ENCODE results near the gene CWC25. TPM values are rescaled to one million over a fixed set of nuclear protein-coding genes. Genes with fewer than 3 reads are reported as not detected.
"Not testable (repeated sequence)": the region's sequence is repeated elsewhere in the genome, so short reads cannot be mapped to it uniquely, and the experiment has no call there.

The CWC25 gene
- total RNA-seq, 4 donors from 2014 or later, result 9.1 to 26.2 (median 18.1) TPM

- no peaks in the 10 kb centered on the region for H3K36me3 ChIP-seq
- peaks cover 0 to 10% of the 10 kb centered on the region in 2 donors for H3K4me1 ChIP-seq
- no peaks in the 10 kb centered on the region for H3K27me3 ChIP-seq
- TF ChIP-seq CTCF (IDR thresholded peaks at IDR 0.05) (no peak), POLR2A (IDR thresholded peaks at IDR 0.05) (no peak)
- intact Hi-C loops (cut with DNase I; ENCODE audit: low total_unique reads), result no loop called here
- no peaks in the 10 kb centered on the region for H3K9me3 ChIP-seq
- DNase-seq, result no peak
- H3K4me3 ChIP-seq, result no peak overlapping the region
- H3K27ac ChIP-seq, result no peak overlapping the region
These were observed 34.0 kb downstream of the CWC25 start for GRCh38 chr17:38791162-38791561.

GRCh38 chr17:38790148-38790707 lies 34.9 kb downstream of the CWC25 start:
- H3K9me3 ChIP-seq; intact Hi-C loops (cut with DNase I; ENCODE audit: low total_unique reads); H3K27ac ChIP-seq; DNase-seq; H3K27me3 ChIP-seq; H3K4me1 ChIP-seq; H3K36me3 ChIP-seq; H3K4me3 ChIP-seq: not testable (repeated sequence)

GRCh38 chr17:38789185-38789584 lies 35.9 kb downstream of the CWC25 start:
- H3K4me1 ChIP-seq, result peaks cover 0 to 5% of the 10 kb centered on the region in 2 donors
- no peaks in the 10 kb centered on the region for H3K9me3 ChIP-seq
- no peak overlapping the region for H3K4me3 ChIP-seq
- no peaks in the 10 kb centered on the region for H3K27me3 ChIP-seq
- H3K27ac ChIP-seq, result no peak overlapping the region
- TF ChIP-seq CTCF (IDR thresholded peaks at IDR 0.05), result no peak
- no peak for TF ChIP-seq POLR2A (IDR thresholded peaks at IDR 0.05)
- DNase-seq, result no peak
- no peaks in the 10 kb centered on the region for H3K36me3 ChIP-seq
- intact Hi-C loops (cut with DNase I; ENCODE audit: low total_unique reads), result no loop called here

- DNase-seq; H3K27me3 ChIP-seq; intact Hi-C loops (cut with DNase I; ENCODE audit: low total_unique reads); H3K36me3 ChIP-seq; H3K27ac ChIP-seq; H3K4me1 ChIP-seq; H3K4me3 ChIP-seq; H3K9me3 ChIP-seq: not testable (repeated sequence)
These were observed 37.1 kb downstream of the CWC25 start for GRCh38 chr17:38787999-38788398.

GRCh38 chr17:38786372-38786771 lies 38.7 kb downstream of the CWC25 start:
- intact Hi-C loops (cut with DNase I; ENCODE audit: low total_unique reads), result no loop called here
- TF ChIP-seq POLR2A (IDR thresholded peaks at IDR 0.05), result no peak
- TF ChIP-seq CTCF (IDR thresholded peaks at IDR 0.05), result no peak
- peaks cover 0 to 5% of the 10 kb centered on the region in 2 donors for H3K4me1 ChIP-seq

GRCh38 chr17:38783227-38783626 lies 41.9 kb downstream of the CWC25 start:
- no peak for DNase-seq
- H3K27ac ChIP-seq, result no peak overlapping the region
- no peak for TF ChIP-seq POLR2A (IDR thresholded peaks at IDR 0.05)
- no peaks in the 10 kb centered on the region for H3K4me1 ChIP-seq
- no peaks in the 10 kb centered on the region for H3K9me3 ChIP-seq
- no peaks in the 10 kb centered on the region for H3K27me3 ChIP-seq
- no peaks in the 10 kb centered on the region for H3K36me3 ChIP-seq
- no peak overlapping the region for H3K4me3 ChIP-seq
- intact Hi-C loops (cut with DNase I; ENCODE audit: low total_unique reads), result no loop called here

More at GRCh38 chr17:38786372-38786771, 38.7 kb downstream of the CWC25 start:
- H3K27me3 ChIP-seq, result no peaks in the 10 kb centered on the region
- no peaks in the 10 kb centered on the region for H3K9me3 ChIP-seq
- no peaks in the 10 kb centered on the region for H3K36me3 ChIP-seq
- no peak for DNase-seq
- H3K27ac ChIP-seq, result no peak overlapping the region
- no peak overlapping the region for H3K4me3 ChIP-seq
